CMK (cell line): ENCODE results near the gene KCTD3.

Experiments
- DNase-seq: peaks from one replicate; pipeline ENCODE4 v3.0.0-alpha.2; 2010; ENCODE audit warnings: low read depth

KCTD3 gene

DNA sequence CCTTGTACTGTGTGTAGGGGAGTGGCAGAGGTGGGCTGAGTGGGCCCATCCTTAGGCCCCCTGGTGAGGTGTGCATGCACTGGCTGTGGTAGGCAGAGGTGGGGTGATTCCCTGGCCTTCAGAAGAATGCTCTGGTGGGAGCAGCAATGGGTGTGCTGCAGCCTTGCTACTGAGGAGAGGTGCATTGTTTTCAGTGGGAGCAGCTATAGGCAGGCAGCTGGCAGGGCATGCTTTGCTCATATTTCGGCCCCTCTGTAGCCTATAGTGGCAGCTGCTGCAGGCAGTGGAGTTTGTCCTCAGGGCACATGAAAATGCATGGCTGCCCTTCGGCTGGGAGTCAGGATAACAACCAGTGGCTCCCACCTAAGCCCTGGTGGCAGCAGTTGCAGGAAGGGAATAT lies 10.1 kb upstream of the KCTD3 start:
- DNase-seq, result no peak

DNA sequence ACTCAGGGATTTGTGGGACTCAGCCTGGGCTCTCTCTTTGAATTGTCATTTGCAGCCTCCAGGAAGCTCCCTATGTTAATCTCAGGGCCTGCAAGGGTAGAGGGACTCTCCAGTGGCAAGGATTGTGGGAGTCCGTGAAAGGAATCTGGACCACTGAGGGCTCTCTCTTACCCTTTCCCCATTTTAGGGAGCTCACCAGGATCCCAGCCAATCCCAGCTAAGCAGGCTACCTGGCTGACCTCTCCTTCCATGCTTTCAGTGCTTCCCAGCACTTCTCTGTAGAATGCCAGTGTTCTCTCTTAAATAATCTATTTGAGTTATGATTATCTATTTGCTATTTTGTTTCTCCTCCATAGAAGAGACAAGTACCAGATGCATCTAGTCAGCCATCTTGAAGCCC lies 9.6 kb upstream of the KCTD3 start:
- DNase-seq, result no peak

DNA sequence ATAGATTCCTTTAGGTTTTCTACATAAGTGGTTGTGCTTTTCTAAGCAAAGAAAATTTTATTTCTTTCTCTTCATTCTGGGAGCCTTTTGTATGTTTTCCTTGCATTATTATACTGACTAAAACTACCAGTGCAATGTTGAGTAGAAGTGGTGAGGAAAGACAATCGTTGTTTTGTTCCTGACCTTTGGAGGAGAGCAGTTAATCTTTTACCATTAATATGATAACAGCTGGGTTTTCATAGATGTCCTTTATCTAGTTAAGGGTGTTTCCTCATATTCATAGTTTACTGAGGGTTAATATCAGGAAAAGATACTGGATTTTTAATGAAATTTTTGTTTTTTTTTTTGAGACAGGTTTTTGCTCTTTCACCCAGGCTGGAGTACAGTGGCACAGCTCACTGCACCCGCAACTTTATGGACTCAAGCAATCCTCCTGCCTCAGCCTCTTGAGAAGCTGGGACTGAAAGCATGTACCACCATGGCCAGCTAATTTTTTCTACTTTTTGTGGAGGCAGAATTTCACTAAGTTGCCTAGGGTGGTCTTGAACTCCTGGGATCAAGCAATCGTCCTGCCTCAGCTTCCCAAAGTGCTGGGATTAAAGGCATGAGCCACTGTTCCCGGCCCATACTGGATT lies 9.0 kb upstream of the KCTD3 start:
- DNase-seq, result no peak

DNA sequence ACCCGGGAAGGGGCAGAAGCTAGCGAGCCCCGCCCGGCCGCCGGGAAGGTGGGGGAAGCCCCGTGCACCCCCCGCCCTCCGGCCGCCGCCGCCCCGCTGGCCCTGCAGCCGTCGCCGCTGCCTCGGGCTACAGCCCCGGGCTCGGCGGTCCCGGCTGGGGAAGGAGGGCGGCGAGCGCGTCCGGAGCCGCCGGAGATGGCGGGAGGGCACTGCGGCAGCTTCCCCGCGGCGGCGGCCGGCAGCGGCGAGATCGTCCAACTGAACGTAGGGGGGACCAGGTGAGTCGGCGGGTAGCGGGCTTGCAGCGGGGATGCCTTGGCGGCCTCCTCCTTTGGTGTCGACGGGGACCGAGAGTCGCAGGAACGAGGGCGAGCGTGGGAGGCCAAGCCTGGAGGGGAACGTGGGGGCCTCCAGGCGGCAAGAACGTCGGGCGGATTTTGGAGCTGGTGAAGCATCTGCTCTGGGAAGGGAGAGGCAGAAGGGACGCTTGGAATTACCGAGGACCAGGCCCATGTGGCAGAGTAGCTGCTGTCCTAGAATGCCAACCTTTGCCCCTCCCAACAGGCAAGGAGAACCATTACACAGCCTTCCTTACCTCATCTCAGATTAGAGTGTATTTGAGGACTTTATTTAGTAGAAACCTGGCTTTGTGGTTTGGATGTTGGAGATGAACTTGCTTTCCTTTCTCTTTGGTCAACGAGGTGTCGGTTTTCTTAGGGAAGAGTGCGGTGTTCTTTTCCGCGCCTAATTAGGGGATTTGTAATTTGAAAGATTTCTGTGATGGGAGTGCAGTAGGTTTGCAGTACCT lies 591 bp downstream of the KCTD3 start:
- peak; percentile 8 for DNase-seq

DNA sequence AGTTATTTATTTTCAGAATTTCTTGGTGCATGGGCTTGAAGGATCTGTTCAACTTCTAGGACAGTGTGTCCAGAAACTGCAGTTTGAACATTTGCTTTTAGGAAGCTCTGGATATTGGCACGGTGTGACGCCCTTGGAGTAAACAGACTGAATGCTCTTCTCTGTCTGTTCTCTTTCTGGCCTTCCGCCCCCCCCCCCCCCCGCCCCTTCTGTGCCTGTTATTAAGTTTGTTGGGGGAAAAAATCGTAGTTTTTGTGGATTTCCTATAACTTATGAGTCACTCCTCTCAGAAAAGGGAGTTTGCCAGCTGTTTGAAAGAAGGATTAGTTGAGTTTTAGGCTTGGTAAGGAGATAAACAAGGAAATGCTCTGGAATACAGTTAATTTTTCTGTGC lies 1.2 kb downstream of the KCTD3 start:
- no peak for DNase-seq

DNA sequence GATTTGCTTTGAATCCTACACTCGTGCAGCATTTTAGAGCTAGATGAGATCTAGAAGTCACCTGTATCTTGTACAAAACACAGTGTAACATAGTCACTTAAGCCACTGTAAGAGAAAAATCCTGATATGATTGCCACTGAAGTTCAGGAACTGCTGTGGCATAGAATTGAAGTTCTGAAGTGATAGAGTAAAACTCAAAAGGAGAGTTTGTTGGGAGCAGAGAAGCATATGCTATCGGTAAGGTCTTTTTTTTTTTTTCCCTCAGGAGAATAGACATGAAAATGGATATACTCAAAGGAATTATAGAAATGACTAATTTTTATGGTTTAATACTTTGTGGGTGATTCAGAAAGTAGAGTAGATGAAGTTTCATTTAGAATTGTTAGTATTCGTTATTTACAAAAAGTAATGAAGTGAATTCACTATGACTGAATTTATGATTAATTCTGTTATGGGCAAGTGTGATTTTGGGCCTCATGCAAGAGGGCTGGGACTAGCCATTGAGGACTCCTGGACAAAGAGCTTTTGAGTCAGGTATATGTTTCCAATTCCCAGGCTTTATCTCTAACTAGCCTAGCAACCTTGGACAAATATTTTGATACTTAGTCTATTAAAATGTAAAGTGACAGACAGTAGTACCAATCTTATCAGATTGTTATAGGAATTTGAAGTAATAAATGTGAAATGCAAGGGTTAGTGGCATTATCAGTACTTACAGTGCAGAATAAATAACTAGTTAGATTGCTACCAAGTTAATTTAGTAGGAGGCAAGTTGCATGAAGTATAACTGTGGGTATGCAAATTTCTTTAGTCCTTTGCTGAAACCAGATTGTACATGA lies 3.1 kb downstream of the KCTD3 start:
- DNase-seq, result no peak

DNA sequence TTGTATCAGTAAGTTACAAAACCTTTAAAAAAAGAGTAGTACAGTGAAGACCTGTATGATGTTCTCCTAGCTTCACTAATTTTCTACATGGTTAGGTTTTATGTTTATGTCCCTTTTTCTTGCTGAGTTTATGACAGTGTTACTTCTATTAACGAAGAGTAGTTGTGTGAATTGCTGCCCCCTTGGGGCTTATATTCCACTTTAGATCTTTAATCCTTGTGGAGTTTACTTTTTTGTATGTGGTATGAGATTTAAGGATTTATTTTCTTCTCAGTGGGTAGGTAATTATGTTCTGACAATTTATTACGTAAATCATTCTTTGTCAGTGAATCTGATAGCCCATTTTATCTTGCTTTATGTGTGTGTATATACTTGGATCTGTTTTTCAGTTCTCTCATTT lies 14.8 kb downstream of the KCTD3 start:
- no peak for DNase-seq

DNA sequence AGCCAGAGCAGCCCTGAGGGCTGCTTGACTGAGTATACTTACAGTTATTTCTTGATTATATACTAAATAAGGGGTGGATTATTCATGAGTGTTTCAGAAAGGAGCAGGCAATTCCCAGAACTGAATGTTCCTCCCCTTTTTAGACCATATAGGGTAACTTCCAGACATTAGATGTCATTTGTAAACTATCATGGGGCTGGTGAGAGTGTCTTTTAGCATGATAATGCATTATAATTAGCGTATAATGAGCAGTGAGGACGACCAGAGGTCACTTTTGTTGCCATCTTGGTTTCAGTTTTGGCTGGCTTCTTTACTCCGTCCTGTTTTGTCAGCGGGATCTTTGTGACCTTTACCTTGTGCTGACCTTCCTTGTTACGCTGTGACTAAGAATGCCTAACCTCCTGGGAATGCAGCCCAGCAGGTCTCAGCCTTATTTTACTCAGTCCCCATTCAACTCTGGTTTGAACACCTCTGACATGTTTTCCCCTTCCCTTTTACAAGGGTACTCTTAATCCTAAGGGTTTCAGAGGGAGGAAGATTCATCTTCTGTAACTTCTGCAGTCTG lies 16.2 kb downstream of the KCTD3 start:
- no peak for DNase-seq

DNA sequence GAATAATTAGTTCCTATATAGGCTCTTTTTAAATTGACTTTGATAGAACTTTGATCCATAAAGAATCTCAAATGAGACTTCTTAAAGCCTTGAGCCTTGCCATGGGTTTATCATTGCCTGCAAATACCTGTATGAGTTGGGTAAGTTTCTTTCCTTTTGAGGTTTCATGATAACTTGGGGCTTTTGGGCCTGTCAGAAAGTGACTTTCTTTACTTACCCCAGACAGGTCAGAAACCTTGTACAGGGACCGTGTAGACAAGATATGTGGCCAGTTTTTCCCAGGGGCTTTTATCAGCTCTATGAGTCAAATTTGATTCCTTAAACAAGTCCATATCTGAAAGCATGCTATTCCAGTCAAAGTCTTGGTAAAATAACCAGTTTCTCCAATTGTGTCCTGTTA lies 17.3 kb downstream of the KCTD3 start:
- no peak for DNase-seq

DNA sequence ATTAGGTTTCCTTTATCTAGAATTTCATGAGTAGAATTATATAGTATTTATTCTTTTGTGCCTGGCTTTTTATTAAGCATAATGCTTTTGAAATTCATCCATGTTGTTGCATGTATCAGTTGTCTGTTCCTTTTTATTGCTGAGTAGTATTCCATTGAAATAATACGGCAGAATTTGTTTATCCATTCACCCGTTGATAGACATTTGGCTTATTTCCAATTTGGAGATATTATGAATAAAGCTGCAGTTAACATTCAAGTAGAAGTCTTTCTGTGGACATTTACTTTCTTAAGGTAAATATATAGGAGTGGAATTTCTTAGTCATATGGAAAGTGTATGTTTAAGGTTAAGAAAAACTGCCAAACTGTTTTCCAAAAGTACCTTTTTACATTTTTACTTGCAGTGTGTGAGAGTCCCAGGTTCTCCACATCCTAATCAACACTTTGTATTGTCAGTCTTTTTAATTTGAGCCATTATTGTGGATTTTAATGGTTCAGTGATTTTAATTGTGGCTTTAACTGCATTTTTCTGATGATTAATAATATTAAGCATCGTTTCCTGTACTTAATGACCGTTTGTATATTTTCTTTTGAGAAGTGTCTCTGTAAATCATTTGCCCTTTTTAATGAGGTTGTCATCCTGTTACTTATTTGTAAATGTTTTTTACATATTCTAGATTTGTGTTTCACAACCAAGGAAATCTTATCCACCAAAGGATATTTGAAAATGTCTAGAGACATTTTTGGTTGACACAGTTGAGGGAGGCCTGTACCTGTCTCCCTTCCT lies 22.7 kb downstream of the KCTD3 start:
- DNase-seq, result no peak

DNA sequence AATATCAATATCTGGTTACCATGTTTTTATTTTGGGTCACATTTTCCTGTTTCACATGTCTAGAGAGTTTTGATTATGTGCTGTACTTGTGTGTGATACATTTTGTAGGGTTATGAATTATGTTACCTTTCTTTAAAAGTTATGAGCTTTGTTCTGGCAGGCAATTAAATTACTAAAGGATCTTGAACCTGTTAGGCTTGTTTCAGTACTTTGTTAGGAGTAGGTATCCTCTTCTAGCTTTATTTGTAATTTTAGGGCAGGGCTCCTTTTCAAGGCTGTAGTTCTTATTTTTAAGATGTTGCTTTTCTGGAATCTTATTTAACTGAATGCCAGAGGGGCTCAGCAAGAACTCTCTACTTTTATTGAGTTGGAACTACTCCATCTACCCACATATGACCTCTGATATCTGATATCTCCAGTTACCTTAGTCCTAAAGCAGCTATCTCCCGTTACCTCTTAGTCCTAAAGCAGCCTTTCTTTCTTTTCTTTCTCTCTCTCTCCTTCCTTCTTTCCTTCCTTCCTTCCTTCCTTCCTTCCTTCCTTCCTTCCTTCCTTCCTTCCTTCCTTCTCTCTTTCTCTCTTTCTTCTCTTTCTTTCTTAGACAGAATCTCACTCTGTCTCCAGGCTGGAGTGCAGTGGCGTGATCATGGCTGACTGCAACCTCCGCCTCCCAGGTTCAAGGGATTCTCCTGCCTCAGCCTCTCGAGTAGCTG lies 23.8 kb downstream of the KCTD3 start:
- no peak for DNase-seq

DNA sequence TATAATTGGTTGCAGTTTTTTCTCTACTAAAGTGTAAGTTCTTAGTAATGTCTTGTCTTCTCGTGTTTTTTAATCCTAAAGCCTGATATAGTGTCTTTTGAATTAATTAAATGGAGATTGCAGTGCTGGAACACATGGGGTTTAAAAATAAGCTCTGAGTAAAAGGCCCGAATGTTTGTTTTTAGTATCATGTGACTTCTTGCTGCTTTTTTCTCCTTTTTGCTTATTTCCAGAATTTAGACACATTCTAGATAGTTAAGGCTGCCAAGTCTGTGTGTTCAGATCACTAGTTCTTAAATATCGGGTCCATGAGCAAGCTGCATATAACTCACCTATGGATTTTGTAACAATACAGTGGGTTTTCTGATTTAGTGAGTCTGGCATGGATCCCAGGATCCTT lies 27.5 kb downstream of the KCTD3 start:
- DNase-seq, result no peak

DNA sequence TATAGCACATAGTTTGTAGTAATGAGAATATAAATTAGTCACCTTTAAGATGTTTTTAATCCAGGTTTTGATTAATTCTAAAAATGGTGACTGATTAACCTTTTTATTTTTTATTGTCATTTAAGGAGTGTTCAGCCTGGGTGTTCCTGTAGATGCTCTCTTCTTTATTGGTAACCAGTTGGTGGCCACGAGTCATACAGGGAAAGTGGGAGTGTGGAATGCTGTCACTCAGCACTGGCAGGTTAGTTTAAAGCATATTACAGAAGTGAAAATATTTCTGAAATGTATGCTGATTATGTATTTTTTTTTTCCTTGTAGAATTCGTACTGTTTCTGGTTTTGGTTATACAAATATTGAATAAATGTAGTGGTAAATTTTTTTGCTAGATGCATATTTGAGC lies 28.1 kb downstream of the KCTD3 start:
- no peak for DNase-seq

DNA sequence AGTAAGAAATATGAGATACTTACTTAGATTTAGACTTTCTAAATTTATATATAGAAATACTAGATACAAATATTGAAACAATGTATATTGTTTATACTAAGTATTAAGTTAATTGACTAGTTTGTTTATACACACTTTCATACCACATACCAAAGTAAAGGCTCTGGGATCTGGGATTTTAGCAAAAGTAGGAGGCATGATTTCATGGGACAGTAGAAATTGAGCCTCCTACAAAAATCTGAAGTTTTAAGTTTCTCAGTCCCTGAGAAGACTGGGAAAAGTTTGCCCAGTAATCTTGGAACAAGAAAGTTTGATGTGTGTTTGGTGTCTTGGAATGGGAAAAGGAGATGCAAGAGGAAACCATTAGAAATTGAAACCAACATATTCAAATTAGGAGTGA lies 30.9 kb downstream of the KCTD3 start:
- DNase-seq, result no peak

DNA sequence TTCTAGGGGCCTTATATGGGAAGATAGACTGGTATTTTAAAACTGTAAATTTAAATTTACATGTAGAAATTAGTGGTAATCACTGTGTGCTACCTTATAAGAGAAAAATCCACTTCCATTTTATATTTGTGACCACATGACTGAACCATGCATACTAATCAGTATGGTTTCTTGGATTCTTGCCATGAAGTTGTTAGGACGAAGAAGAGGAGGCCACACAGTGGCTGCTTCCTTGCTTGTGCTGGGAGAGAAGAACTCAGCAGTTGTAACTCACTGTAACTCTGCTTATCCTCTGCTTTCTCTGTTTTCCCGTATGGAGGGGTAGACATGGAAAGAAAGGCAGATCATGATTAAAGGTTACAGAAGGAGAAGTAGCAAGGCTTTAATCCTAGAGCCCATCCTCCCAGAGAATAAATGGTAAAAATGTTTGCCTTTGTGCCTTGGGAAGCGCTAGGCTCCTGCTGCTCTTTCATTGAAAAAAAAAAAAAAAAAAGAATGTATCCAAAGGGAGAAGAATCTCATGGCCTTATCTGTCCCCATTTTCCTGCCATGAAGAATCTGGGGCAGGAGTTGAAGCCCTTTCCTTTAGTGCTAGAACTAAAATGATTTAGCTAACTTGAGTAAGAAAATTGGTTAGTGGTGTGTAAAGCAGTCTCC lies 32.4 kb downstream of the KCTD3 start:
- DNase-seq, result no peak

DNA sequence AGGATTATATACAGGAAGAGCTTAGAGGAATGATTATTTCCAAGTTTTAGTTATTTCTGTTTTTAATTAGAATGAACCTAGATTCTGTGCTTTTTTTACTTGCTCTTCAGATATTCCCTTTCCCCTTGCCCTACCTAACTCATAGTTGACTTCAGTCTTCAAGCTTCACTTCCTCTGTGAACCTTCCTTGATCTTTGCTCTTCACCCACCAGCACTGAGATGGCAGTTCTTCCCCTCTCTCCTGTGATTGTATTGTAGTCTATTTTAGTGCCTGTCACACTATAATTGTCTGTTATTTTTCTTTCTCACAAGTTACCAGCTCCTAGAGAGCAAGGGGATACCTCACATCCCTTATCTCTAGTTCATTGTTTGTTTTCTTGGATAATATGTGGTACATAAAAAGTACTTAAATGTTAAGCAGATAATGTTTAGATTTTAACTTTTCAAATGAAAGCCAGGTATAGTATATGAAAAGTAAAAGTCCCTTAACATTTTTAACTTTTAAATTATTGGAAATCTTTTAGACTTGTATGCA lies 33.2 kb downstream of the KCTD3 start:
- no peak for DNase-seq

DNA sequence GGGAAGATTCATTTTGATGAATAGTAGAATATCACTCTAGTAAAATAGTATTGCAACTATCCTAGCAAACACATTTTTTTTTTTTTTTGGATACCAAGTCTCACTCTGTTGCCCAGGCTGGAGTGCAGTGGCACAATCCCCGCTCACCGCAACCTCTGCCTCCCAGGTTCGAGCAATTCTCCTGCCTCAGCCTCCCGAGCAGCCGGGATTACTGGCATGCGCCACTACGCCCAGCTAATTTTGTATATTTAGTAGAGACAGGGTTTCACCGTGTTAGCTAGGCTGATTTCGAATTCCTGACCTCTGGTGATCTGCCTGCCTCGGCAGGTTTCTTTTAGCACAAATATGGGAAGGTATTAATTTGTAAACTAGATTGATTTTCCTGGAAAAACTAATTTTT lies 33.8 kb downstream of the KCTD3 start:
- no peak for DNase-seq

DNA sequence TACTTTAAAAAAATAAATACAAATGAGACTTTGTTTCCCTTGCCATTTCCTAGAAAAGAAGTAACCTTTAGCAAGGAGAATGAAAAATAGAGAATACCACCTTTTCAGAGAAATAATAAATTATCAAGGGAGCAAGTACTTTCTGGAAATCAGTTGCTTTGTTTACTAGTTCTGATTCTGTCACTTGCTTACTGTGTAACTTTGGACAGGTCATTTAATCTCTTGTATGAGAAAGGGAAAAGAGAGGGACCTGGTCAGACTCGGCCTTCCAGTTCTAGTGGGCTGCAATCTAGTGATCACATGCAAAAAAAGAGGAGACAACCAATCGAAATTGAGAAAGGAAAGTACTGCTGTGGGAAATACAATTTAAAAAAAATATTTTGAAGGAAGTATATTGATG lies 34.2 kb downstream of the KCTD3 start:
- DNase-seq, result no peak

DNA sequence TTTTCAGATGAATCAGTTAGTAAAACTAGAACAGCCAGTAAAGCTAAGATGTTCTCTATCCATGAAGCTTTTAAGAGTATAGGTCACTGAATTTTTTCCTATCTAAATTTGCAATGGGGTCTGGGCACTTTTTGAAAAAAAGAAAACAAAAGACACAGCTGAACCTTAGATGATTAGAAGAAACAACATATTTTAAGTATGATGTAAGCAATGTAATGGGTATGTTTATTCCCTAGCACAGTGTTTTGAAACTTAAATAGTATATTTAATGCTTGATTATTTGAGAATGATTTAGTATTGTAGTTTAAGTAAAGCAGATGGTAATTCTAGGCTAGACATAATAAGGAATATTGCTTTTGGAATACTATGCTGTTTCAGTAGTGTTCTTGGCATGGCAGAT lies 36.2 kb downstream of the KCTD3 start:
- no peak for DNase-seq

DNA sequence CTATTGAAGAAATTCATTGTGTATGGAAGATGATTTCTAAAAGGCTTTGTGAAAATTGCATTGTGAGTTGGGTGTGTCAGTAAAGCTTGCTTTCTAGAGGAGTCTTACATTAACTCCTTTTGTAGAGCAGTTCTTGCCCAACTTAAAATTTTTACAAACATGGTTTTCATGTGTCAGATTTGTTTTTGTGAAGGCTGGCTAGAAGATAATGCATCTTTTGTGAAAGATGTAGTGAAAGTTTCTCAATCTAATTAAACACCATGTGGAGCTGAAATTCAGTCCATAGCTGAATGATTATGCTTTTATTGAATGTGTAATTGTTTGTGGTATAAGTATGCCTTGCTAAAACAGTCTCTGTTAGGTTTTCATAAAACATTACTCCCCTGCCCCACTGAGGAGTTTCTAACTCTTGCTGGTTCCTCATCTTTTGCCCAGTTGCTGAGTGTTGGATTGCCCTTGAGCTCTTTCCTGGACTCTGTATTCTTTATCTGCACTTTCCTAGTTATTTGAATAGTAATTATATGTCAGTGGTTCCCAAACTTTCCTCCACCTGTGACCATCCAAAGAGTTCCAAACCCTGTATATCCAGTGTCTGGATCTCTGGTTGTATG lies 38.0 kb downstream of the KCTD3 start:
- no peak for DNase-seq
